Inflammatory macrophage treated with lipopolysaccharide for 1 hour (primary cell): ENCODE measurements around the gene DSPP.
"Not testable (repeated sequence)": the region's sequence is repeated elsewhere in the genome, so short reads cannot be mapped to it uniquely, and the experiment has no call there.

Experiments
- DNase-seq, 2 donors: peaks; one replicate each; pipeline ENCODE4 v3.0.0-alpha.2; 2020 to 2022

The DSPP gene

DNA sequence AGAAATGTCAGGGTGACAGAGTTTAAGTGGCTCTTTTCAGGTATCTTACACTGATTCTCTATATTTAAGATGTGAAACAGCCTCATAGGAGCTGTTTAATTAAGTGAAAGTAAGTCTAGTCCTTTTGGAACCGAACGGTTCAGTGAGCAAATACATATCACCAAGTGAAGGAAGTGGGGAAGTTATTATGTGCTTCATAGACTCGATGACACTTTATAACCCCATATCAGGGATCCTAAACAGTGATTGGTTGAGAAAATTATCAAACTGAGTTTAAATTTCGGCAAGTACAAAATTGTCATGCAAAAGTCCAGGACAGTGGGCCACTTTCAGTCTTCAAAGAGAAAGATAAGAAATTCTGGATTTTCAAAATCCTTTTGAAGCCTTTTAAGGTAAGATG, at the start of gene DSPP:
Gene DSPP, plus strand, starts transcription at position 301 of the 400 bp plus-strand sequence. CDS start 2,380 bp downstream, outside the sequence.
- no peak for DNase-seq

DNA sequence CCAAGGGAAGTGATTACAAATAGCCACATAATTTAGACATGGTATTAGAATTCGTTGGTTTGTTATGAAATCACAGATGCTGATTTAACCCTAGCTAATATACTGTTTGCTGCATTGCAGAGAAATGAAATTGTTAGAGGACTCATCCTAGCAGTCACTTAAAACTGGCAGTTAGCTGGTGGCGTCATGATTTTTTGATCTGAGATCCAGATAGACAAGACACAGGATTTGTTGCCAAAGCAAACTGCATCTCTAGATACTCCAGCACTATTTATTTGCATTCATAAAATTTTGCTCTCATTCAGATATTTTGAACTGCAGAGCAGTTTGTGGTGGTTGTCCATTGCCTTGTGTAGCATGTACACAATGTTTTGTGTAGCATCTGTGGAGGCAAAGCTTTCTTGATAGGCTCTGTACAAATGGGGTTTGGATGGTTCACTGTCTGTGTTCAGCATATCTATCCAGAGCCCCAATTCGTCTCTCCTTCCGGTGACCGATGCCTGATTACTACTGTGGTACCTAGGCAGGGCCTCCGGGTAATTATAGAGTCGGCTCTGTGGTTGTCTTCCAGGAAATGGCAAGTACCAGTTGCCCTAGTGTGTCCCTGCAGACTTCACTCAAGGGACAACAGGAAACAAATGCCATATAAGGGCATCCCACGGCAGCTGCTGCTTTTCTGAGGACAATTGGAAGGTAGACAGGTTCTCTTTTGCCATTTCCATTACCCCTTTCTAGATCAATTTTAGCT, 49.1 kb upstream of the DSPP start:
- DNase-seq = no peak

DNA sequence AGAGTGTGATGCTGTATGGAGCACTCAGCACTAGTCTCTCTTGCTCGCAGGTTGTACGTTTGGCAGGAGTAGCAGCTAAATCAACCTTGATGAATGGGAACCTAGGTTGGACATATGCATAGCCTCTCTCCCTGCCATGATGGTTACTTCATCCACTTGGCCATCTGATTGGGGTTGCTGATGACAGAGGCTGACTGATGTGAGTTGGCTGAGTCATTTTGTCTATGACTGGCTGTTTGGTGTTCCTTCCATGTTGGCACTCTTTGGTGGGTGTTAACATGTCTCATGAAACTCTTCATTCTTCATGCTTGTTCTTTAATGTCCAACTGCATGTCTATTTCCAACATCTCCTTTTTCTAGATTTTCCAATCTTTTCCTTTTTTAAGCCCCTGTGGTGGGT, 47.5 kb upstream of the DSPP start:
- no peak for DNase-seq

DNA sequence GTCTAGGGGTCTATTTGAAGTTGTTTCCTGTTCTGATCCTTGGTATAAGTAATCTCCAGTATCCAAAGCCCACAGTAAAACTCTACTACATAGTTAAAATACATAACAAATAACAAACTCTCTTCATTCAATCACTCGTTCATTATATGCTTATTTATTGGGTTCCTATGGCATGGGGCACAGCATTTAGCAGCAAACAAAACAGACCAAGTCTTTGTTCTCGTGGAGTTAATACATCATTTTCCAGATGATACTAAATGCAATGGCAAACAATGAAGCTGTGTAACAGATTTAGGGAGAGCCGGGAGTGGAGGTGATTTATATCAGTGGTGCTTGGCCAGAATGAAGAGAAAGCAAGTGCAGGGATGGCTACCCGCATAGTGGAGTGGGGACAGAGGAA, 42.6 kb upstream of the DSPP start:
- no peak for DNase-seq

DNA sequence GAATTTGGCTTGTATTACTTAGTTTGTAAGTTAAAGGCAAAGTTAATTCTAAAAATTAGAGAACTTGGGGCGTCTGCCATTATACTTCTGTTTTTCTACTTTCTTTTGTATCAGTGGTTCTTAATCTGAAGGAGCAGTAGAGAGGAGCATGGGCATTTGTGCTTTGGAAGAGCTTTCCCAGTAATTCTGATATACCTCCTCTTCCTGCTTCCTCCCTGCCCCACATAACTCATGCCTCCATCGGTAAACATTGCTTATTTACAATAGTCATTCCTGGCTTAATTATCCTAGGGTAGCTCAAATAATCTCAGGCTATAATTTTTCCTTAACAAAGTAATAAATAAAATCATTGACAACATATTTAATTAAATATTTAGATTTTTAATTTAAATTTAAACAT, 42.1 kb upstream of the DSPP start:
- no peak for DNase-seq

DNA sequence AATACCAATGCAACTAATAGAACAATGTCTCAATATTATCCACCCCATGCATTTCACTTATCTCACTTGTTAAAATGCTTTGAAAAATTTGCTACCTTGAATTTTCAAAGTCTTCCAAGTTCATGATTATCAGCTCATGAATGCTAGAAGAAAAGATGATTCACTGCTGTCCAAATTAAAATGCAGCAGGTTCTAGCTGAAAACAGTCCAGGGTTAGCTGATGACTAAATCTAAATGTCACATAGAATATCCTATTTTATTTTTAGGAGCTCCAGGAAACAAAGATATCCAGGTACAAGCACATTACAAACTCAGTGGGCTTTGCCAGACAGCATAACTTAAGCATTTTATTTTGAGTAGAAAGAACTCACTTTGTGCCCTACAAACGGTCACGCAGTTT, 41.1 kb upstream of the DSPP start:
- no peak for DNase-seq

DNA sequence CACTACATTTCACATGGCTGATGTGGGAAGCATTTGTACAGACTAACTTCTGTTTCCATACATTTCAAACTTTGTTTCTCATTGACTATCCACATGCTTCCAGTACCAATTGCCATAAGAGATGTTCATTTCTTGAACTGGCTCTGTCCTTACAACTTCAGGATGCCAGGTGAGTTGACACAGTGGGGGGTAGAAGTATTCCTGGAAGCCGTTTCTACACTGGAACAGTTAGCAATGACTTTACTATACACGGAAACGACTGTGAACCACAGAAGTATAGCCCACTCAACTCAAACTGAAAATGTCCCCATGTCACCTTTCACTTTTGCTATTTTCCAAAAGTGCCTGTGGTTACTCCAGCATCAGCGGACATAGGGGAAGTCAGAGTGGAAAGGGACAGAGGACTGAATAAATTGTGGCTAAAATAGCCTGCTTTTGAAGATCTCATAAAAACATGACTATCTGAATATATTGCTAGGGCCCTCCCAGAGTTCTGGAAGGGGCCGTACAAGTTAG, 38.0 kb upstream of the DSPP start:
- no peak for DNase-seq

DNA sequence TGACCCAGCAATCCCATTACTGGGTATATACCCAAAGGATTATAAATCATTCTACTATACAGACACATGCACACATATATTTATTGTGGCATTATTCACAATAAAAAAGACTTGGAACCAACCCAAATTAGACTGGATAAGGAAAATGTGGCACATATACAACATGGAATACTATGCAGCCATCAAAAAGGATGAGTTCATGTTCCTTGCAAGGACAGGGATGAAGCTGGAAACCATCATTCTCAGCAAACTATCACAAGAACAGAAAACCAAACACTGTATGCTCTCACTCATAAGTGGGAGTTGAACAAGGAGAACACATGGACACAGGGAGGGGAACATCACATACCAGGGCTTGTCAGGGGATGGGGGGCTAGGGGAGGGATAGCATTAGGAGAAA, 34.0 kb upstream of the DSPP start:
- not testable (repeated sequence) for DNase-seq

DNA sequence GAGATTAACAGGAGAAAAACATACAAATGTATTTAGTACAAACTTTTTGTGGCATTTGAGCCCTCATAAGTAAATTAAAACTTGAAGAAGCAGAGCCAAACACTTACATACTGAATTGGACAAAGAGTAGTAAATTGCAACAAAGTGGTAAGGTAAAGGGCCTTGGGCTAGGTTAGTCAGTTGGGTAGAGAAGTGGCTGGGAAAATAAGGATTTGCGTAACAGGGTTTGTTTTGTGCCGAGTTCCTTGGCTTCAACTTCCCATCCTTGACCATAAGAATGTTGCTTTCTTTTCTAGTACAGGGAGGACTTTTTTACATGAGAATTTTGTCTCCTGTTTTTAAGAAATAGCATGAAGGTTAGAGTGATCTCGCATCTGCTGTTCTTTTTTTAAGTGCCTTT, 33.3 kb upstream of the DSPP start:
- DNase-seq = peak in 1 of 2 donors; percentile 13

DNA sequence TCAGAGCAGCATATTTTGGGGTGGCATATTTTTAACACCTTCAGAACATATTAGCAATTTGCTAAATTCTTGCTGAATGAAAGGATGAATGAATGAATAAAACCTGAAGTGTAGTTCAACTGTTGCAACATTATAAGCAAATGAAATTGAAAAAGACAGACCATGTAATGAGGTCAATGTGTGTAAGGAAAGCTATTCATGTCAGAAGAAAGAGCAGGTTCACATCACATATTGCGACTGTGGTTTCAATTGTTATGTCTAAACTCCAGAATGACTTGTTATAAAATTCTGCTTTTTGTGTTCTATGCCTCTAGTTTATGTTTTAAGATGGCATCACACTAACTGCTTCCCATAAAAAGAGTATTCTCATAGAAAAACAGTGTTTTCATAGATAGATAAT, 32.9 kb upstream of the DSPP start:
- no peak for DNase-seq

DNA sequence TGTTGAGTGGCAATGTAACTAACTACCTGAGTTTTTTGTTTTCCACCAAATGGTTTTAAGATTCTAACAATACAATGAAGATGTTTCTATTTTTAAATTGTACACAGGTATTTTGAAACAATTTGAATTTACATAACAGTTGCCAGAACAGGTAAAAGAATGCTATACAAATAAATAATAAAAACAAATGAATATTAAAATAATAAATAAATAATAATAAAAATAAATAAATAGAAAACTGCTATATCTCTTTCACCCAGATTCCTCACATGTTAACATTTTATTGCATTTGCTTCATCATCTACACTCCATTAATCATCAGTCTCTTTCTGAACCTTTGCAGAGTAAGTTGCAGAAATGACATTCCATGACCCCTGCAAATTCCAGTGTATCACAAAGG, 32.3 kb upstream of the DSPP start:
- DNase-seq = no peak

DNA sequence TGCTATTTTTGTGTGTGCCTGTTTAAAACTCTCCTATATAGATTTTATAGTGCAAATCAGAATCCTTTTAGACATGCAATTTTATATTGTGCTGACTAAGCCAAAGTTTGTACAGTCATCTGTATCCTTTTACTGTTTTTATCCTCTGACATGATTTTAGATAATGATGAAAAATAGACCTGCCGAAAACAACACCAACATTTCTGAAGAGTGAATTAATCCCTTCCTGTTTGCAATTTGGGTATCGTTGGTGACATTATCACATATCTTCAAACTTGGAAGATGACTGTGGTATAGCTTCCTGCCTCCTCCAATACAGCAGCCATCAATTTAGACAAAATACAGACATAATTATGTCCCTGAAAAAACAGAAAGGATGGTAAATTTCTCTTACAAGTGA, 28.9 kb upstream of the DSPP start:
- no peak for DNase-seq

DNA sequence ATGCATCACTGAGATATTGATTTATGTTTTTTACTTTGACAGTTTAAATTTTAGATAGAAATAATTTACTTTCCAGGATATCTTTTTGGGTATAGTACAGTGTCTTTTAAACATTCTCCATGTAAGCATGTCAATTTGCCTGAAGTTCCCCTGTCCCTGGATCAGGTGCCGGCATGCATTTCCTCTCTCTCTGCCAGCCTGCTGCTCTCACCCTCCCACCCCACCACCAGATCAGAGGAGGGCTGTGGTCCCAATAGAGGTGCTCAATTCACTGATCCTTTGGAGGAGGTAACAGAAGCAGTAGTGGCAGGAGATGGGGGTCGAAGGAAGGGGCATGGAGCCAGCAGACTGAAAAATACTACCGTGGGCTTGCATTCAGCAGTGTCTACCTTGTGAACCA, 28.3 kb upstream of the DSPP start:
- DNase-seq = no peak

DNA sequence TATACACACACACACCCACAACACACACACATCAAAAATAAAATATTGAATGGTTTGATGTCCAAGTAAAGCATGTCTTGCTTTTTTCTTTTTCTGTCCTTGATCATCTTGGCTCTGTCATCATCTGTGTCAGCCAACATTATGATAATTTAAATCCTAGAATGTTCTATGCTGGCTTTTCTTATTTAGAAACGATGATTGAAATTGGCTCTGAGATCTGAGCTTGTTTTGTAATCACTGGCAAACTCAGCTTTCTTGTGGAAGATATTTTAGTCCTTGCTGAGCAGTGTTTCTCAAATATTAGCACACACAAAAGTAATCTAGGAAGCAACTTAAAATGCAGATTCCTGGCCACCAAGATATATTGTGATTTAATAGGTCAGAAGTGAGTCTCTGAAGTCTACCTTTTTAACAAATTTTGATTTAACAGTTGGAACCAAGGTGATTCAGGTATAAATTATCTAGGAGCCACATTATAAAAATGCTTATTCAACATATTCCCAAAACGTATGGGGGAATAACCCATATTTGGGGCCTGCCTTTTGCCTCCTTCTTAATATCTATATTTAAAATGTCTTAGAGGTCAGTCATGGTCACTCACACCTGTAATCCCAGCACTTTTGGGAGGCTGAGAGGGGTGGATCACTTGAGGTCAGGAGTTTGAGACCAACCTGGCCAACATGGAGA, 24.0 kb upstream of the DSPP start:
- DNase-seq = no peak

DNA sequence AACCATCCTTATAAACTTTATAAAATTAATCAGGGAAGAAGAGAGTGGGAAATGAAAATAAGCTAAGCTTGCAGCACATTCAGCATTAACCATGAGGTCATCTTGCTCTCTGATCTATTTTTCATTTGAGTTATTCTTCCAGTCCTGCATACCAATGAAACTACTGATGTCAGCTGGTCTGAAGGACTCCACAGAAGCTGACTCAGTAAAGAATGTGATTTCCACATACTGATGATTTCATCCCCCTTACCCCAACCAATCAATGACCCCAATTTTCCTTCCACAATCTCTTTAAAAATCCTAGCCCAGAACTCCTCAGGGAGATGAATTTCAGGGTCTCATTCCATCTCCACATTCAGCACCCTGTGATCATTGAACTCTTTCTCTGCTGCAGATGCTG, 18.8 kb upstream of the DSPP start:
- peak; percentile 26 to 27 for DNase-seq

DNA sequence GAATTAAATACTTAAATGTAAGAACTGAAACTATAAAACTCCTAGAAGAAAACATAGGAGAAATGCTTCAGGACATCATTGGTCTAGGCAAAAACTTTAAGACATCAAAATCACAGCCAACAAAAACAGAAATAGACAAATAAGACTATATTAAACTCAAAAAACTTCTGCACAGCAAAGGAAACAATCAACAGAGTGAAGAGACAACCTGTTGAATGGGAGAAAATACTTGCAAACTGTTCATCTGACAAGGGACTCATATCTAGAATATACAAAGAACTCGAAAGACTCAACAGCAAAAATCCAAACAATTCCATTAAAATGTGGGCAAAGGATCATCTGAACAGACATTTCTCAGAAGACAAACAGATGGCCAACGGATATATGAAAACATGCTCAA, 16.2 kb upstream of the DSPP start:
- no peak for DNase-seq

DNA sequence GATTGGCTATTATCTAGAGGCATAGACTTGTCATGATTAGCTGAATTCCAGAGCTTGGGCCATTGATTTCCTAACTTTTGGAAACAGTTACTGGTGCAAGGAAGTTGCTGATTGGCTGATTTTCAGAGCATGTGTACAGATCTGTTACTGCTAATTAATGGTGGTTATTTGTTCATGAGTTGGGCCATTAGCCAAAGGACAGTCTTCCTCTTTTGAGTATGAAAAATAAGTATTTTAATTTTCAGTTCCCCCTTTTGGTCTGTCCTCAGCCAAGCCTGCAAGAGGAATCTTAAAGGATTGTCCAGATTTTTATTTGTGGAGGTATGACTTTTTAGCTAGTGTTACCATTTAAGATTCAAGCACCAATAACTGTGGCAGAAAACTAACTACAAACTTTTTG, 7.0 kb upstream of the DSPP start:
- peak; percentile 6 to 14 for DNase-seq

DNA sequence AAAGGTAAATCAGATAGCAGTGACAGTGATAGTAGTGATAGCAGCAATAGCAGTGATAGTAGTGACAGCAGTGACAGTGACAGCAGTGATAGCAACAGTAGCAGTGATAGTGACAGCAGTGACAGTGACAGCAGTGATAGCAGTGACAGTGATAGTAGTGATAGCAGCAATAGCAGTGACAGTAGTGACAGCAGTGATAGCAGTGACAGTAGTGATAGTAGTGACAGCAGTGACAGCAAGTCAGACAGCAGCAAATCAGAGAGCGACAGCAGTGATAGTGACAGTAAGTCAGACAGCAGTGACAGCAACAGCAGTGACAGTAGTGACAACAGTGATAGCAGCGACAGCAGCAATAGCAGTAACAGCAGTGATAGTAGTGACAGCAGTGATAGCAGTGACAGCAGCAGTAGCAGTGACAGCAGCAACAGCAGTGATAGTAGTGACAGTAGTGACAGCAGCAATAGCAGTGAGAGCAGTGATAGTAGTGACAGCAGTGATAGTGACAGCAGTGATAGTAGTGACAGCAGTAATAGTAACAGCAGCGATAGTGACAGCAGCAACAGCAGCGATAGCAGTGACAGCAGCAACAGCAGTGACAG, 6.1 kb downstream of the DSPP start:
- no peak for DNase-seq

DNA sequence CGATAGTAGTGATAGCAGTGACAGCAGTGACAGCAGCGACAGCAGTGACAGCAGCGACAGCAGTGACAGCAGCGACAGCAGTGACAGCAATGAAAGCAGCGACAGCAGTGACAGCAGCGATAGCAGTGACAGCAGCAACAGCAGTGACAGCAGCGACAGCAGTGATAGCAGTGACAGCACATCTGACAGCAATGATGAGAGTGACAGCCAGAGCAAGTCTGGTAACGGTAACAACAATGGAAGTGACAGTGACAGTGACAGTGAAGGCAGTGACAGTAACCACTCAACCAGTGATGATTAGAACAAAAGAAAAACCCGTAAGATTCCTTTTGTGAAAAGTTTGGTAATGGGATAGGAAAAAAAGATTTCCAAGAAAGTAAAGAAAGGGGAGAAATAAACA, 7.9 kb downstream of the DSPP start:
- DNase-seq = no peak

DNA sequence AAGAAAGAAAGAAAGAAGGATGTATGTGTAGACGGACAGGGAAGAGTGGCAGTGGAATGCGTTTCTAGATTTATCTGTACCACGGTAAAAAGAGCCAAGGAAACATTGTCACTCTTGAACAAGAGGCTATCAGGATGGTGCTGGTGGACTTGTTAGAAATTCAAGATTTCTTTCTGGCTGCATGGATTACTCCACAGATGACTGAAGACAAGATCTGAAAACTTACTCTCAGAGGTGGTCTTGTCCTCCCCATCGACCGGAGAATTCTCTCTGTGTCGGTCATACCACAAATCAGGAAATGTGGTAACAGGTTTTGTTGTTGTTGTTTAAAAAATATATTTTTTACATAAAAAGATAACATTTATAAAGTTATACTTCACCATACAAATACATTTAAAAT, 11.8 kb downstream of the DSPP start:
- no peak for DNase-seq

DNA sequence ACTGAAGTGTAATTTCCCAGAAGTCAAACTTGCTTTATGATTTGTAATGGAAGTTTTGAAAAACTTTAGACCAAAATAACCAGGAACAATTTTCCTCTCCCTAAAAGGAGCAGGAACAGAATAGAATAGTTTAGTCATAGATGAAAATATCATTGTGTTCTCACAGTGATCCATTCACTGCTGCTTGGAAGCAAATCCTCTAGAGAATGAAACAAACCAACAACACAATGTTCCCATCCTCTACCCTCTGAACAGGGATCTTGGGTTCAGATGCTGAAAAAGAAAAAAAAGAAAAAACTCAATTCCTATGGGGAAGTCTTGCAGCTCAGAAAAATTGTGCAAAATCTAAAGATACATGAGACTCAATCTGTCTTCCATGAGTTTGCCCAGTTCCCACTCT, 12.2 kb downstream of the DSPP start:
- no peak for DNase-seq

DNA sequence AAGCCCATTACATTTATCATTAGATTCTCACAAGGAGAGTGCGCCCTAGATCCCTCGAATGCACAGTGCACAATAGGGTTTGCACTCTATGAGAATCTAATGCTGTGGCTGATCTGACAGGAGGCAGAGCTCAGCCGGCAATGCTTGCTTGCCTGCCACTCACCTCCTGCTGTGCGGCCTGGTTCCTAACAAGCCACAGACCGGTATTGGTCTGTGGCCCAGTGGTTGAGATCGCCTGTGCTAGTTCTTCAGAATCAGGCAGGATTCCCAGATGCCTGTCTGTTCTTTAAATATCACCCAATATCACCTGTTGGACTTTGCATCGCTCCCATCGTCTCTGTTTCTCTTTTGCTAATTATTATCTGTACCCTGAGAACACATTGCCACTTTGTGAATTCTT, 14.0 kb downstream of the DSPP start:
- no peak for DNase-seq

DNA sequence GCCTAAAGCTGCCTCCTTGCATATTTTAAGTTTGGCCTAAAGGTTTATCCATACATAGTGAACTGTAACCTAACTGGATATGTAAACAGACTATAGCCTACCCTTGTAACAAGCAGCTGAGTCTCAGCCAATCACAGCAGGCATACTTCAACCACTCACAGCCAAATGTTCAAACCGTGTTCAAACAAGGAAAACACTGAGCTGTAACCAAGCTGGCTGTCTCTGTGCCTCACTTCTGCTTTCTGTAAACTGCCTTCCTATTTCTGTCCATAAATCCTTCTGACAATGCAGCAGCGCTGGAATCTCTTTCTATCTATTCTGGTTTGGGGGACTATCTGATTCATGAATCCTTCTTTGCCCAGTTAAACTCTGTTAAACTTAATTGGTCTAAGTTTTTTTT, 16.4 kb downstream of the DSPP start:
- peak in 1 of 2 donors; percentile 3 for DNase-seq

DNA sequence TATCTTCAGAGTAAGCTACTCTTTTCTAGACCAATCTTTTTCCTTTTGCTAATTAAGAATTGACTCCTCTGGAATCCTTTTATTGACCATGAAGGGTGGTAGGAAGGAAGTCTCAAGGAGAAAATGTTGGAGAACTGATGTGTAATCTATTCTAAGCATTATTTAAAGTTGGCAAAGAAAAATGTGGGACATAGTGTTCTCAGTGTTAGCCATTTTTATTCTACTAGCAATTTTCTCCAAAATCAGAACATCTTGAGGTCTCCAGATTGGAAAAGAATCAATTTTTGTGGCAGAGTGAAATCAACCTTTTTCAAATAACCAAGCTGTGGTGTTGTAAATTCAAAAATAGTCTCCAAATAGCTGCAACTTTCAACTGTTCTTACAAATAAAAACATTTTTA, 23.3 kb downstream of the DSPP start:
- DNase-seq = no peak
